Naive B cell (primary cell): ENCODE measurements around the gene SEMA7A. TPM values are rescaled to one million over a fixed set of nuclear protein-coding genes. Genes with fewer than 3 reads are reported as not detected.
"Not testable (repeated sequence)": the region's sequence is repeated elsewhere in the genome, so short reads cannot be mapped to it uniquely, and the experiment has no call there.

ENCODE experiments used
- ATAC-seq, 2 donors: fragments of 150-1000 bp; cut with Tn5 transposase; 2 replicates each; pipeline ENCODE4 v1.10.0; 2021; ENCODE audit warnings: low read depth in 2 of 2, mild to moderate bottlenecking in 2 of 2, moderate library complexity in 2 of 2
- DNase-seq: peaks from one replicate; pipeline ENCODE4 v3.0.0; 2022
- H3K27ac Mint-ChIP-seq, 6 donors: one replicate each; pipeline ENCODE4 v1.8.0; 2020 to 2022; ENCODE audit warnings: mild to moderate bottlenecking in 6 of 6, mixed read lengths in 6 of 6, moderate library complexity in 5 of 6, inconsistent platforms in 2 of 6
- H3K27me3 Mint-ChIP-seq, 3 donors: one replicate each; pipeline ENCODE4 v1.8.0; 2021 to 2022; ENCODE audit warnings: mixed read lengths in 3 of 3, mild to moderate bottlenecking in 1 of 3
- H3K36me3 Mint-ChIP-seq, 2 donors: one replicate each; pipeline ENCODE4 v1.8.0; 2020 to 2022; ENCODE audit warnings: mixed read lengths in 2 of 2, inconsistent platforms in 1 of 2, mild to moderate bottlenecking in 1 of 2
- H3K4me1 Mint-ChIP-seq, 3 donors: one replicate each; pipeline ENCODE4 v1.8.0; 2020 to 2022; ENCODE audit warnings: mixed read lengths in 3 of 3, inconsistent platforms in 1 of 3, mild to moderate bottlenecking in 1 of 3, moderate library complexity in 1 of 3
- H3K4me3 Mint-ChIP-seq, 8 donors: one replicate each; pipeline ENCODE4 v1.8.0; 2020 to 2022; ENCODE audit warnings: mild to moderate bottlenecking in 8 of 8, mixed read lengths in 8 of 8, moderate library complexity in 8 of 8, inconsistent platforms in 2 of 8
- H3K9me3 Mint-ChIP-seq, 7 donors: one replicate each; pipeline ENCODE4 v1.8.0; 2020 to 2022; ENCODE audit warnings: mixed read lengths in 7 of 7, mild to moderate bottlenecking in 5 of 7, inconsistent platforms in 2 of 7, moderate library complexity in 1 of 7
- polyA plus RNA-seq, 6 donors: library from polyadenylated mRNA; unstranded; fragments of 300-500 nt; fragmentation: Illumina TruSeq; gene quantifications; one replicate each; pipeline ENCODE4 v1.2.3, GENCODE V29; 2021; ENCODE audit warnings: low read depth in 6 of 6

The SEMA7A gene
- polyA plus RNA-seq, 6 donors from 2014 or later, result 0.10 to 1.5 (median 0.62) TPM; not detected in 1

- H3K36me3 Mint-ChIP-seq, result peaks cover 8 to 16% of the 10 kb centered on the region in 2 donors
- peaks cover 0 to 2% (median 0%) of the 10 kb centered on the region in 7 donors for H3K9me3 Mint-ChIP-seq
- no peaks in the 10 kb centered on the region for H3K27me3 Mint-ChIP-seq
- peak within 1 kb of the TSS; percentile 87 to 98 (median 95) for H3K27ac Mint-ChIP-seq
- H3K4me3 Mint-ChIP-seq, result peak within 1 kb of the TSS; percentile 76 to 97 (median 92)
- DNase-seq, result peak; percentile 91
- H3K4me1 Mint-ChIP-seq, result peaks cover 40 to 60% (median 54%) of the 10 kb centered on the region in 3 donors
- peak; percentile 95 for ATAC-seq
These were observed 27.4 kb upstream of the SEMA7A start, which contains the start of gene UBL7 for GRCh38 chr15:74460871-74461846. TSS of gene UBL7 (minus strand) at chr15:74461160. CDS start at chr15:74458867, 2,293 bp downstream.

DNA sequence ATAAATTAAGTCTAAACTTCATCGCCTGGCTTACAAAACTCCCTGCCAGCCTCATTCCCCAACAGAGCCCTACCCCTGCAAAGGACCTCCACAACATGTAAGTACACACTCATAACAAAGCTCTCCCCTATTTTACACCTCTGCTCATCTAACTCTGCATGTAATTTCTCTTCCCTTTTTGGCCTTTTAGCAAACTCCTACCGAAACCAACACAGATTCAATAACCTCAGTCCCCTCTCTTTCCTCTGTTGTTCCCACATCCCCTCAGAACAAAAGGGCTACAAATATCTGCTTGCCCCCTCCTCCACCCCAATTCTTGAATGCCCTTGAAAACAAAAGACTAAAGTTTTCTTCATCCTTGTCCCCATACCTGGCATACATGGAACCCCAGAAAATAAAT is 26.5 kb upstream of the SEMA7A start:
- DNase-seq, result peak; percentile 30
- peaks cover 40 to 59% (median 50%) of the 10 kb centered on the region in 3 donors for H3K4me1 Mint-ChIP-seq

GRCh38 chr15:74459798-74460197 is 26.0 kb upstream of the SEMA7A start:
- not testable (repeated sequence) for H3K27me3 Mint-ChIP-seq, H3K9me3 Mint-ChIP-seq, ATAC-seq, DNase-seq
- H3K4me1 Mint-ChIP-seq, result peaks cover 40 to 57% (median 45%) of the 10 kb centered on the region in 3 donors
- H3K4me3 Mint-ChIP-seq, result peak overlapping the region in 6 of 8 donors; percentile 76 to 97 (median 92)
- H3K36me3 Mint-ChIP-seq, result peaks cover 8 to 16% of the 10 kb centered on the region in 2 donors
- peak overlapping the region in 5 of 6 donors; percentile 35 to 98 (median 87) for H3K27ac Mint-ChIP-seq

More for the DNA sequence above, 26.5 kb upstream of the SEMA7A start:
- ATAC-seq, result peak; percentile 20 to 39
- Mint-ChIP-seq H3K27ac (peak overlapping the region; percentile 81 to 98 (median 95)), H3K36me3 (peaks cover 8 to 16% of the 10 kb centered on the region in 2 donors), H3K27me3 (no peaks in the 10 kb centered on the region), H3K4me3 (peak overlapping the region; percentile 76 to 97 (median 92)), H3K9me3 (peaks cover 0 to 2% (median 0%) of the 10 kb centered on the region in 7 donors)

DNA sequence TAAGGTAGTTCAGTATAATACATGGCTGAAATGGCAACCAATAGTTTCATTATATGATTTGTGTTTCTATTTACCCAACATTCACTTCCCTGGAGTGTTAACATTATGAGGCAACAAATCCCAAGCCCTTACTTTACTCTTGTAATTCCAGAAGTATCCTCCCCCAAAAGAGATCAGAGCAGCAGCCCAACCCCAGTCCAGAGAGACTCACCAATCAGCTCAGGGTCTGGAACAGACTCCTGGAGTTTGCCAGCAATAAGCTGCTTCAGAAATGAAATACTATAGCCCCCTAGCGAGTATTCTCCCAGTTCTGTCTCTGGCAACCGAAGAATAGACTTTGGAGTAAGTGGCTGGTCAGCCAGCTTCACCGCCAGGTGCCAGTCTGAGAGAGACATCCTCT is 24.7 kb upstream of the SEMA7A start:
- DNase-seq, result no peak

GRCh38 chr15:74457036-74457435 is 23.3 kb upstream of the SEMA7A start:
- not testable (repeated sequence) for ATAC-seq, H3K27me3 Mint-ChIP-seq, H3K4me3 Mint-ChIP-seq, H3K9me3 Mint-ChIP-seq, H3K27ac Mint-ChIP-seq, DNase-seq
- Mint-ChIP-seq H3K4me1 (peaks cover 20 to 39% (median 21%) of the 10 kb centered on the region in 3 donors), H3K36me3 (peaks cover 12 to 25% of the 10 kb centered on the region in 2 donors)

More for the DNA sequence above, 24.7 kb upstream of the SEMA7A start:
- Mint-ChIP-seq H3K4me3 (peak overlapping the region in 1 of 8 donors; percentile 6), H3K27ac (peak overlapping the region in 3 of 6 donors; percentile 57 to 82 (median 72)), H3K4me1 (peaks cover 30 to 52% (median 34%) of the 10 kb centered on the region in 3 donors), H3K27me3 (no peaks in the 10 kb centered on the region), H3K9me3 (no peaks in the 10 kb centered on the region), H3K36me3 (peaks cover 8 to 18% of the 10 kb centered on the region in 2 donors)
- ATAC-seq, result no peak

DNA sequence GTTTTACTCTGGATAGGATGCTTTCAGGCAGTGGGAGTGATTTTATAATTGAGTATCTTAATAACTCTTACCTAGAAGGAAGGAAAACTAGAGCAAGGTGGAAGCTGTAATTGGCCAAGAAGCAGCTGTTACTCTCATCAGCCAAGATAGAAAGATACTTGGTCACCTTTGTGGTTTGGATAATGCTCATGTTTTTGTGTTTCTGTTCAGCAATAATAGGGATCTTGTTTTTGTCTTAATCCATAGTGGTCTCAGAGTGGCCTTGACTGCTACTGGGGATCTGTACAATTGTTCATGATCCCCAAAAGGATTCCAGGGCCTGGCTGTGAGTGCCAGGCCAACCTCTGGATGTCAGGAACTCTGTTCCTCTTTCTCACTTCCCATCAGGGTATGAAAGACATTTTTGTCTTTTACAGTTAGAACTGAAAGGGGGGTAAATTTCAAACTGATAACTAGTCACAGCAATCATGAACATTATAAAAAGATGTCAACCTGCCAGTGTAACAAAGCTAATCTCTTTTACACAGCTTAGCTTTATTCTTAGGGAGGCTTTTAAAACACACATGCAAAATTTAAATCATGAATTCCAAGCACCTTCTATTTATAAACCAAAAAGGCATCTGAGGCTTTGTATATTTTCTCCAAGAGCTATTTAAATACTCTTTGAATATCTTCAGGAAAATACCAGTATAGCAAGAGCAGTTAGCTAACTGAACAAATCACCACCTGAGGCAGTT is 21.2 kb upstream of the SEMA7A start:
- H3K27ac Mint-ChIP-seq, result peak overlapping the region in 1 of 6 donors; percentile 26
- H3K9me3 Mint-ChIP-seq, result no peaks in the 10 kb centered on the region
- peaks cover 5 to 23% (median 9%) of the 10 kb centered on the region in 3 donors for H3K4me1 Mint-ChIP-seq
- H3K4me3 Mint-ChIP-seq, result no peak overlapping the region
- no peak for DNase-seq
- peaks cover 31 to 46% of the 10 kb centered on the region in 2 donors for H3K36me3 Mint-ChIP-seq
- ATAC-seq, result no peak
- H3K27me3 Mint-ChIP-seq, result no peaks in the 10 kb centered on the region

- no peak for DNase-seq
- Mint-ChIP-seq H3K27me3 (no peaks in the 10 kb centered on the region), H3K36me3 (peaks cover 35 to 53% of the 10 kb centered on the region in 2 donors), H3K4me3 (no peak overlapping the region), H3K9me3 (no peaks in the 10 kb centered on the region), H3K27ac (no peak overlapping the region), H3K4me1 (peaks cover 5 to 20% (median 9%) of the 10 kb centered on the region in 3 donors)
- no peak for ATAC-seq
These were observed 20.4 kb upstream of the SEMA7A start for GRCh38 chr15:74453925-74454763.

GRCh38 chr15:74451861-74452835 is 18.4 kb upstream of the SEMA7A start:
- H3K27ac Mint-ChIP-seq, result peak overlapping the region in 1 of 6 donors; percentile 30
- DNase-seq (no peak), ATAC-seq (no peak)
- peaks cover 28 to 52% of the 10 kb centered on the region in 2 donors for H3K36me3 Mint-ChIP-seq
- no peaks in the 10 kb centered on the region for H3K27me3 Mint-ChIP-seq
- no peaks in the 10 kb centered on the region for H3K9me3 Mint-ChIP-seq
- peaks cover 0 to 12% (median 0%) of the 10 kb centered on the region in 3 donors for H3K4me1 Mint-ChIP-seq
- H3K4me3 Mint-ChIP-seq, result no peak overlapping the region

DNA sequence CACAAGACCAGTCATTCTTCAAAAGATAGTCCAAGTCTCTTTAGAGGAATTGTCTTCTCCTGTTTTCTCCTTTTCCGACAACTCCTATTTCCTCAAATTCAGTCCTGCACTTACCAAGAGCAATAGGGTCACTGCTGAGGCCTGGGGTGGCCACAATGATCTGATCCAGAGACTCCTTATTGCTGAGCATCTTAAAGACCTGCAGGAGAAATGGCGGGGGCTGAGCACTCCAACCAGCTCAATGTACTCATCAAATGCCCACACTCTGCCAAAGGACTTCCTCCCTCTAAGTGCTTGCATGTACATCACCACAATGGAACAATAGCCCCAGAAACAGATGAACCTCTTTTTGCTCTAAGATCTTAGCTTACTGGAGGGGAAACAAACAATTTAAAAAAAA is 17.6 kb upstream of the SEMA7A start:
- peaks cover 33 to 52% of the 10 kb centered on the region in 2 donors for H3K36me3 Mint-ChIP-seq

DNA sequence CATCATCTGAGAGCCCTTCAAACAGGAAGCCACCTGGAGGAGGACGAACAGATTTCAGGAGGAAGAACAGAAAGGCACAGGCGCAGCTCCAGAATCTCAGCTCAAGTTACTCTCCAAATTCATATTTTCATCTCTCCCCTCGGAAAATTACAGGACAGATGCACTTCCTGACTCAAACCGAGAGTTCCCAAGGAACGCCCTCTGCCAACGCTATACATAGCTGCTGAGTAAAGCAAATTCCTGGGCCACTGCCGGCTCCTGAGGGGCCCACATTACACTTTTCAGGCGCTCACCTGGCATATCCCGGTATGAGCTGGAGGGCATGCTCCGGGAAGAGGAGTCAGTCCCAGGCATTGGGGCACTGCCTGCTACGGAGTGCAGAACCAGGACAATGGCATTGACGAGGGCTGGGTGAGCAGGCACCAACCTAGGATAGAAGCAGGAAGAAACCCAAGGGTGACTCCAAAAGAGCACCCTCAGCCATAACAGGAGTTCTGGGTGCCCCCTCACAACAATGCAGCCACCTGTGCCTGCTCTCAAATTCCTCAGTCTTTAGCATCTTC is 16.0 kb upstream of the SEMA7A start:
- Mint-ChIP-seq H3K36me3 (peaks cover 42 to 61% of the 10 kb centered on the region in 2 donors), H3K4me1 (peaks cover 0 to 6% (median 0%) of the 10 kb centered on the region in 3 donors), H3K9me3 (no peaks in the 10 kb centered on the region), H3K27ac (no peak overlapping the region), H3K4me3 (no peak overlapping the region), H3K27me3 (no peaks in the 10 kb centered on the region)
- ATAC-seq, result no peak
- DNase-seq, result no peak

More for the DNA sequence above, 17.6 kb upstream of the SEMA7A start:
- Mint-ChIP-seq H3K27me3 (no peaks in the 10 kb centered on the region), H3K9me3 (no peaks in the 10 kb centered on the region), H3K27ac (no peak overlapping the region), H3K4me3 (no peak overlapping the region), H3K4me1 (peaks cover 0 to 10% (median 0%) of the 10 kb centered on the region in 3 donors)
- ATAC-seq, result no peak
- no peak for DNase-seq

DNA sequence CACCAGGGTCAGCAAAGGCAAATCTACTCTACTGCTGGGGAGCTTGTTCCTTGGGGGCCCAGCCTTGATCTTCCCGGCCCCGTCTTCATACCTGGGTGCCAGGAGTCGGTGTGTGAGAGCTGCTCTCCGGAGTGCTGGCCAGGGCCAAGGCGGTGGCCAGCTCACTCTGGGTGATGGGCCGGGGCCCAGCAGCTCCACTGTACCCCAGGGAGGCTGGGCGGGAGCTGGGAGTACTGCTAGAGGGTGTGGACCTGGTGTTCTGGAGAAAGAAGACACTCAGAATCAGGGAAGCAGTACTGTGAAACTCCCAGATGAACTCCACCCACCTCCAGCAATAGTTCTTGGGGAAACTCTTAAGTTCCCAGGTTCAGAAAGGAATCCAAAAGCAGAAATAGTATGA is 15.3 kb upstream of the SEMA7A start:
- DNase-seq (no peak), ATAC-seq (no peak)
- peaks cover 43 to 66% of the 10 kb centered on the region in 2 donors for H3K36me3 Mint-ChIP-seq
- no peaks in the 10 kb centered on the region for H3K4me1 Mint-ChIP-seq
- H3K27me3 Mint-ChIP-seq, result no peaks in the 10 kb centered on the region
- H3K9me3 Mint-ChIP-seq, result no peaks in the 10 kb centered on the region
- no peak overlapping the region for H3K4me3 Mint-ChIP-seq
- H3K27ac Mint-ChIP-seq, result no peak overlapping the region
